Sciatic nerve (tissue), 2 donors: ENCODE measurements around the gene KIFC3. TPM values are rescaled to one million over a fixed set of nuclear protein-coding genes. Genes with fewer than 3 reads are reported as not detected.
"Not testable (repeated sequence)": the region's sequence is repeated elsewhere in the genome, so short reads cannot be mapped to it uniquely, and the experiment has no call there.

ENCODE experiments used
- ATAC-seq: fragments of 200-7000 bp; cut with Tn5 transposase; one replicate; pipeline ENCODE4 v1.9.1; 2020; ENCODE audit warnings: mild to moderate bottlenecking, moderate library complexity
- DNase-seq: peaks from one replicate; pipeline ENCODE4 v3.0.0-alpha.2; 2020; ENCODE audit warnings: low spot score
- intact Hi-C: fragments of 100-400 bp; cut with DNase I; formaldehyde crosslinking; loops from one replicate; pipeline ENCODE4 v1.14.2; 2022
- total RNA-seq: library from RNA; stranded (reverse); fragmentation: NEBNext Ultra II Directional; extraction: Animal tissue kit (Norgen Biotek cat#: 25700); gene quantifications from one replicate; pipeline ENCODE4 v1.2.1, GENCODE V29; 2021
- donor health status: DM: no; HTN: no; CAD: no.
- donor health status: DM: no; HTN: no; CAD: no.

Gene KIFC3, protein sequence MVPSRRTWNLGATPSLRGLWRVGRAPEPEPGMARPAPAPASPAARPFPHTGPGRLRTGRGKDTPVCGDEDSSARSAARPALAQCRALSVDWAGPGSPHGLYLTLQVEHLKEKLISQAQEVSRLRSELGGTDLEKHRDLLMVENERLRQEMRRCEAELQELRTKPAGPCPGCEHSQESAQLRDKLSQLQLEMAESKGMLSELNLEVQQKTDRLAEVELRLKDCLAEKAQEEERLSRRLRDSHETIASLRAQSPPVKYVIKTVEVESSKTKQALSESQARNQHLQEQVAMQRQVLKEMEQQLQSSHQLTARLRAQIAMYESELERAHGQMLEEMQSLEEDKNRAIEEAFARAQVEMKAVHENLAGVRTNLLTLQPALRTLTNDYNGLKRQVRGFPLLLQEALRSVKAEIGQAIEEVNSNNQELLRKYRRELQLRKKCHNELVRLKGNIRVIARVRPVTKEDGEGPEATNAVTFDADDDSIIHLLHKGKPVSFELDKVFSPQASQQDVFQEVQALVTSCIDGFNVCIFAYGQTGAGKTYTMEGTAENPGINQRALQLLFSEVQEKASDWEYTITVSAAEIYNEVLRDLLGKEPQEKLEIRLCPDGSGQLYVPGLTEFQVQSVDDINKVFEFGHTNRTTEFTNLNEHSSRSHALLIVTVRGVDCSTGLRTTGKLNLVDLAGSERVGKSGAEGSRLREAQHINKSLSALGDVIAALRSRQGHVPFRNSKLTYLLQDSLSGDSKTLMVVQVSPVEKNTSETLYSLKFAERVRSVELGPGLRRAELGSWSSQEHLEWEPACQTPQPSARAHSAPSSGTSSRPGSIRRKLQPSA
- total RNA-seq: 94.3 TPM

GRCh38 chr16:57802341-57803133, at the start of gene KIFC3:
Gene KIFC3 (minus strand): TSS chr16:57802491. CDS start chr16:57798243, 4,248 bp downstream.
- DNase-seq (peak; percentile 93), ATAC-seq (peak; percentile 55)
- intact Hi-C loops: loop anchor here (10.0 kb wide), 1 partner anchor 62 kb away; no protein-coding TSS in a partner anchor

DNA sequence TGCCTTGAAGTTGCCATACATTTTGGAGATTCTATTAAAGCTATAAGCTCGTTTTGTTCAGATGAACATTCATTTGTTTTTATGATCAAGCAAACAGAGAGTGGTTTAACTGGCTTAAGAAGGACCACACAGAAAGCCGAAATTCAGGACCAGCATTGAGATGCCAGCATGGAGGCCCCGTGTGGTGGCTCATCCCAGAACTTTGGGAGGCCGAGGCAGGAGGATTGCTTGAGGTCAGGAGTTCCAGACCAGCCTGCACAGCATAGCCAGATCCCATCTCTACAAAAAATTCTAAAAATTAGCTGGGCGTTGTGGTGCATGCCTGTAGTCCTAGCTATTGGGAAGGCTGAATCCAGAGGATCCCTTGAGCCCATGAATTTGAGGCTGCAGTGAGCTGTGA, 45.9 kb upstream of the KIFC3 start:
- intact Hi-C loops: no loop called here

DNA sequence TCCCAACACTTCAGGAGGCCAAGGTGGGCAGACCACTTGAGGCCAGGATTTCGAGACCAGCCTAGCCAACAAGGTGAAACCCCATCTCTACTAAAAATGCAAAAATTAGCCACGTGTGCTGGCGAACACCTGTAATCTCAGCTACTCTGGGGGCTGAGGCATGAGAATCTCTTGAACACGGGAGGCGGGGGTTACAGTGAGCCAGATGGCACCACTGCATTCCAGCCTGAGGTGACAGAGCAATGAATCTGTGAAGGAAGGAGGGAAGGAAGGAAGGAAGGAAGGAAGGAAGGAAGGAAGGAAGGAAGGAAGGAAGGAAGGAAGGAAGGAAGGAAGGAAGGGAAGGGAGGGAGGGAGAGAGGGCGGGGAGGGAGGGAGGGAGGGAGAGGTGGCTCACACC, 44.6 kb upstream of the KIFC3 start:
- intact Hi-C loops, DNase-seq, ATAC-seq: not testable (repeated sequence)

More for the DNA sequence above, 45.9 kb upstream of the KIFC3 start:
- ATAC-seq (no peak), DNase-seq (no peak)

DNA sequence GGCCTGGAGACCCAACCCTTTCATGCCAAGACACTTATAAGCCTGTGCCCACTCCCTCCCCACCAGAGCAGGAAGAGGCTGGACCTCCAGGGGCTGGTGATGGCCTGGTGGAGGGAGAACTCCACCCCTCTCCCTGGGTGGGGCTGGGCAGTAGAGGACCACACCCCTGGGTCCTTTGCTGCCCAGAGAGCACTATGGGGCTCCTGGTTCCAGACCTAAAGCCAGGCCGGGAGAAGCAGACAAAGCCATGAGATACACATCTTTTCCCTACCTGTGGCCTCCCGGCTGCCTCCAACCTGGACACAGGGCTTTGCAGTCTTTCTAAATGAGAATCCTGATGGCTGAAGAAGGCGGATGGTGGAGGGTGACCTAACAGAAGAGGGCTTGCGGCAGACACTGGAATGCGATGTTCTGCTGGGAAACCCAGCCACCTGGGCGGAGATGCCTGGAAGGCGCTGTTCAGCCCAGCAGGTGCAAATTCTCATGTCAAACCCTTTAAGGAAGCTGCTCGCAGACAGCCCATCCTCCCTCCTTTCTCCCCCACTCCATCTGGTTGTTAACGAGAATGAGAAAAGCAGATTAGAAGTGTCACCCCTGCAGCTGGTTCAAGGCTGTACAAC, 43.9 kb upstream of the KIFC3 start:
- intact Hi-C loops: no loop called here
- no peak for ATAC-seq
- no peak for DNase-seq

GRCh38 chr16:57845115-57845514, 42.8 kb upstream of the KIFC3 start:
- intact Hi-C loops: no loop called here
- ATAC-seq: no peak
- DNase-seq: no peak

GRCh38 chr16:57844416-57845030, 42.2 kb upstream of the KIFC3 start:
- DNase-seq (no peak), ATAC-seq (no peak)
- intact Hi-C loops: no loop called here

GRCh38 chr16:57843400-57843799, 41.1 kb upstream of the KIFC3 start:
- intact Hi-C loops: no loop called here
- DNase-seq: no peak
- no peak for ATAC-seq

DNA sequence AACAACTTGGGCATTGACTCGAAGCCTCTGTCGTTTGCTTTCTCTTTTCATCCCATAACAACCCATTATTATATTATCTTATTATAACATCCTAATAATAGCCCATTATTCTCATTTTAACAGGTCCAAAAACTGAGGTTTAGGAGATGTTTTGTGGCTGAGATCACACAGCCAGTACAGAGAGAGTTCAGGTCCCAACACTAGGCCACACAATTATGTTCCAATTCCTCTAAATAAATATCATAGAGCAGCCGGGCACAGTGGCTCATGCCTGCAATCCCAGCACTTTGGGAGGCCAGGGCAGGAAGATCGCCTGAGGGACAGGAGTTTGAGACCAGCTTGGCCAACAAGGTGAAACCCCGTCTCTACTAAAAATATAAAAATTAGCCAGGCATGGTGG, 40.3 kb upstream of the KIFC3 start:
- ATAC-seq (no peak), DNase-seq (no peak)
- intact Hi-C loops: no loop called here

DNA sequence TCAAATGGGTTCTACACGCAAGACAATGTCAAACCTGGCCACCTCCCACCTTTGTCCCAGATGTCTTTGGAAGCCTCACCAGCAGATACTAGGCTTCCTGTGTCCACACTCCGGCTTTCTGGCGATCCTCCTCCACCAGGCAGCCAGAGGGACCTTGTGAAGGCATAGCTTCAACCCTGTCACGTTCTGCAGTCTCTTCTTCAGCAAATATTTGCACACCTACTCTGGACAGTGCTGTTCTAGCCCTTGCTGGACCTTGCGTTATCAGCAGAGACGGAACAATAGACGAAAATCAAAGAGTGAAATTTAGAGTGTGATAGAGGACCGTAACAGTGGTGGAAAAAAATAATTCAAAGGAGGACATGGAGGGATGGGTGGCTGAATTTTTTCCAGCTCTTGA, 38.5 kb upstream of the KIFC3 start:
- intact Hi-C loops: no loop called here
- no peak for DNase-seq
- no peak for ATAC-seq

GRCh38 chr16:57838161-57838560, 35.9 kb upstream of the KIFC3 start:
- intact Hi-C loops: no loop called here
- ATAC-seq (no peak), DNase-seq (no peak)

DNA sequence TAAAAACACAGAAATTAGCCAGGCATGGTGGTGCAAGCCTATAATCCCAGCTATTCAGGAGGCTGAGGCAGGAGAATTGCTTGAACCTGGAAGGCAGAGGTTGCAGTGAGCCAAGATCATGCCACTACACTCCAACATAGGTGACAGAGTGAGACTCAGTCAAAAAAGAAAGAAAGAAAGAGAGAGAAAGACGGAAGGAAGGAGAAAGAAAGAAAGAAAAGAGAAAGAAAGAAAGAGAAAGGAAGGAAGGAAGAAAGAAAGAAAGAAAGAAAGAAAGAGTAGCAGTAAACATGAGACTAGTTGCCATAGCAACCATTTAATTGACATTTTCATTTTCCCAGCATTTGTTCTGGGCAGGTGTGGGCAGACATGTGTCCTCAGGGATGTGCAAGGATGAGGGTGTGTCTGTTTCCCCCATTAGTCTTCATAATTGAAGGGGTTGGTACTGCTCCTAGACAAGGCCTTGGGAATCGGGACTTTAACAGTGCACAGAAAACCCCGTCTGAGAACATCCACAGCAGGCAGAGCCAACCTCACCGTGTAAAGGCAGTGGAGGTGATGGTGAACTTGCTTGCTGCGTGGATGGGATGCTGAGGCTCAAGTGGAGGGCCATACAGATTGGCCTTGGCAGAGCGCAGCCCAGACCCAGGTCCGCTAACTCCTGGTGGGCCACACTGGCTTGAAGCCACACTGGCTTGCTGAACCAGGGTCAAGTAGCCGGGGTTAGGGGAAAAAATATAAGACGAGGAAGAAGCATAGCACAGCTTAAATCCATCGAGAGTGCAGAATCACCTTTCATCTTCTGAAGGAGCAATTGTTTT, 35.2 kb upstream of the KIFC3 start:
- no peak for DNase-seq
- ATAC-seq: no peak
- intact Hi-C loops: no loop called here

DNA sequence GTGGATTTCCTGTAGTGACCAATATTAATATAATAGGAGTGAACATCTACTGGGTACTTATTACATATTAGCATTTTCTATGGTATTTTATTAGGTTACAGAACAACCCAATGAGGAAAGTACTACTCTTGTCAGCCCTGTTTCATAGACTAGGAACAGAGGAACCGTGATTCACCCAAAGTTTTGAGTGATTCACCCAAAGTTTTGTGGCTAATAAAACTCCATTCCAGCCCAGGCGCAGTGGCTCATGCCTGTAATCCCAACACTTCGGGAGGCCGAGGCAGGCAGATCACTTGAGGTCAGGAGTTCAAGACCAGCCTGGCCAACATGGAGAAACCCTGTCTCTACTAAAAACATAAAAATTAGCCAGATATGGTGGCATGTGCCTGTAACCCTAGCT, 33.1 kb upstream of the KIFC3 start:
- intact Hi-C loops, DNase-seq, ATAC-seq: not testable (repeated sequence)

GRCh38 chr16:57834936-57835335, 32.6 kb upstream of the KIFC3 start:
- intact Hi-C loops: no loop called here
- ATAC-seq (no peak), DNase-seq (no peak)

DNA sequence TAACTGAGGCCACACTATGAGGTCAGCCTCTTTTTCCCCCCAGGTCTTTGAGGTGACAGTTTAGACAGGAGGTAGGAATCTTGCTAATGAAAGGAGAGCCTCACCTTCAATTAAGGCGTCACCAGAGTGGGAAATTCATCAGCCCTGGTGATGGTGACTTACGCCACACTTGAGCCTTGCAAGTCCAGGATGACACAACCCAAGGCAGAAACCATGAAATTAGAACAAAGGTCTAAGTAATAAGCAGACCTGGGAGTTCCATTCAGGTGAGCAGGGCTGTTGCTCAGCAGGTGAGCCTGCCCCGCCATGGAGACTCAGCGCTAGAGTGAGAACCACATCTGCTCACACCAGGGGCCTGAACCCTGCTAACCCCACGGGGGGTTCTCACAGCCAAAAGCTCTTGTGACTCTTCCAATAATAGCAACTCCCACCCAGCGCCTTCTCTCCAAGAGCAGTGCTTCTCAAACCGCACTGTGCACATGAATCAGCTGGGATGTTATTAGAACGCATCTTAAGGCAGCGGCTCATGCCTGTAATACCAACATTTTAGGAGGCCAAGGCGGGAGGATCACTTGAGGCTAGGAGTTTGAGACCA, 28.7 kb upstream of the KIFC3 start:
- intact Hi-C loops: no loop called here
- ATAC-seq (no peak), DNase-seq (no peak)

GRCh38 chr16:57829969-57830360, 27.7 kb upstream of the KIFC3 start:
- ATAC-seq: no peak
- no peak for DNase-seq
- intact Hi-C loops: no loop called here

DNA sequence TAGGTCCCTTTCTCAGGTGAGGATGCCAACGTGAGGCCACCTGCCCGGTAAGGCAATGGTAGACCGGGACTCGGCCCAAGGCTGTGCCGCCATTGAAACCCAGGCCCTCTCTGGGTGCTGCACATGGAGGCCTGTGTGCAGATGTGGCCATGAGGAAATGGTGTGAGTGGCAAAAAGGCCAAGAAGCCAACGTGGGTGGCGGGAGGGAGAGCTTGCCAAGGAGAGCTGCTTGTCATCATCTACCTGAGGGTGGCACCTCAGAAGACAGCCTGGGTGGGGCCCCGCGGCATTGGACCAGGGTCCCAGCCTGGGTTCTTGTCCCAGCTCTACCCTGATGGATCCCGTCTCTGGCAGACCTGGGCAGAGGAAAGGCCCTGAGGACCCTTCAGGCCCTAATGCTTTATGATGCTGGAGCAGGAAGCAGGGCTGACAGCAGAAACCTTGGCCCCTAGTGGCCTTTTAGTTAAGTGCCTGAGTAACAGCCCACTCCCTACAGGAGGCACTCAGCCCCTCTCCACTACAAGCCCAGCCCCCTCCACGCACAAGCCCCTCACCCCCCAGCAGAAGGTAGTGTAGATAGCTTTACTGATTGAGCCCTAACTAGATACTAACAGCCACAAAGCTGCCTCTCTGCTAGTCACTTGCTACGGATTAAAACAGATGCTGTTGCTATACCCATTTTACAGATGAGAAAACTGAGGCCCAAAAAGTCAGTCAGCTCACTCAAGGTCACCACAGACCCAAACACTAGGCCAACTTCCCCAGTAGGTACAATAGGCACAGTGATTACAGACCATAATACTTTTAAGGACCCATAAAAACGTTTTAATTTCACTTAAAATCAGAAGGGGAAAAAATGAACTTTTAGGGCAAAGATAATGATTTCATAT, 26.2 kb upstream of the KIFC3 start:
- DNase-seq: no peak
- intact Hi-C loops: no loop called here
- no peak for ATAC-seq
